ENCODE measurements around the gene OSBPL6.

GRCh38 chr2:178223806-178224205, 29.5 kb downstream of the OSBPL6 start:
- TF ChIP-seq, protein P1, sequence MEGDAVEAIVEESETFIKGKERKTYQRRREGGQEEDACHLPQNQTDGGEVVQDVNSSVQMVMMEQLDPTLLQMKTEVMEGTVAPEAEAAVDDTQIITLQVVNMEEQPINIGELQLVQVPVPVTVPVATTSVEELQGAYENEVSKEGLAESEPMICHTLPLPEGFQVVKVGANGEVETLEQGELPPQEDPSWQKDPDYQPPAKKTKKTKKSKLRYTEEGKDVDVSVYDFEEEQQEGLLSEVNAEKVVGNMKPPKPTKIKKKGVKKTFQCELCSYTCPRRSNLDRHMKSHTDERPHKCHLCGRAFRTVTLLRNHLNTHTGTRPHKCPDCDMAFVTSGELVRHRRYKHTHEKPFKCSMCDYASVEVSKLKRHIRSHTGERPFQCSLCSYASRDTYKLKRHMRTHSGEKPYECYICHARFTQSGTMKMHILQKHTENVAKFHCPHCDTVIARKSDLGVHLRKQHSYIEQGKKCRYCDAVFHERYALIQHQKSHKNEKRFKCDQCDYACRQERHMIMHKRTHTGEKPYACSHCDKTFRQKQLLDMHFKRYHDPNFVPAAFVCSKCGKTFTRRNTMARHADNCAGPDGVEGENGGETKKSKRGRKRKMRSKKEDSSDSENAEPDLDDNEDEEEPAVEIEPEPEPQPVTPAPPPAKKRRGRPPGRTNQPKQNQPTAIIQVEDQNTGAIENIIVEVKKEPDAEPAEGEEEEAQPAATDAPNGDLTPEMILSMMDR (IDR thresholded peaks at IDR 0.05; ENCODE audit: low read length): no peak
- no peak for TF ChIP-seq EZH2 (optimal IDR thresholded peaks at IDR 0.05; ENCODE audit: low read depth, low read length)
